ENCODE data around the gene SYCE1.

SYCE1 gene

GRCh38 chr10:133511907-133512528, 53.4 kb downstream of the SYCE1 start:
- DNase-seq (ENCODE audit: low spot score): no peak

- no peak for DNase-seq (ENCODE audit: low spot score)
Observed at GRCh38 chr10:133511408-133511807, 54.0 kb downstream of the SYCE1 start.

GRCh38 chr10:133509700-133510099, 55.7 kb downstream of the SYCE1 start:
- no peak for DNase-seq (ENCODE audit: low spot score)
